Measurements from ENCODE around the gene OSMR.

The OSMR gene

GRCh38 chr5:38845526-38846378 is at the start of gene OSMR:
Gene OSMR, plus strand, starts transcription at chr5:38846012. Its CDS starts 23,033 bp downstream, at chr5:38869045.
- no peak for TF ChIP-seq JUND (IDR thresholded peaks at IDR 0.05; ENCODE audit: low read depth)
- peak; percentile 97 to 98 for DNase-seq (ENCODE audit: low read depth in 1 of 2, low spot score in 1 of 2)
- in situ Hi-C loops (cut with HindIII; ENCODE audit: low pct_unique_long_range_greater_than_20kb, low sequenced_read_pairs): no loop called here

DNA sequence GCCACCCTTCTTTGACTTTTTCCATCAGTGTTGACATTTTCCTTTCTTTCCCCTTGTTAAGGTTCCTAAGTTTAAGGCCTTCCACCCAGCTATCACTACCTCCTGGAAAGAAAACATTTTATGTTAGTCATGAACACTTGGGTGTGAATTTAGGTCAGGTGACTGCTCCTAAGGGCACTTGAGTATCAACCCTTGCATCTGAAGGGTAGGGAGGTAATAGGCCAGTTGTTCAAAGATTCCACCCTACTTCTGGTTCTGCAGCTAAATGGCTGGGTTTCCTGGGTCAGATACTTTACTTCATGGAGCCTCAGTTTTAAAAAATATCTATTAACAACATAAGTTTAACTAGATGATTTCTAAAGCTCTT is 49.1 kb upstream of the OSMR start:
- TF ChIP-seq JUND (IDR thresholded peaks at IDR 0.05; ENCODE audit: low read depth): no peak
- in situ Hi-C loops (cut with HindIII; ENCODE audit: low pct_unique_long_range_greater_than_20kb, low sequenced_read_pairs): no loop called here
- no peak for DNase-seq (ENCODE audit: low read depth in 1 of 2, low spot score in 1 of 2)

DNA sequence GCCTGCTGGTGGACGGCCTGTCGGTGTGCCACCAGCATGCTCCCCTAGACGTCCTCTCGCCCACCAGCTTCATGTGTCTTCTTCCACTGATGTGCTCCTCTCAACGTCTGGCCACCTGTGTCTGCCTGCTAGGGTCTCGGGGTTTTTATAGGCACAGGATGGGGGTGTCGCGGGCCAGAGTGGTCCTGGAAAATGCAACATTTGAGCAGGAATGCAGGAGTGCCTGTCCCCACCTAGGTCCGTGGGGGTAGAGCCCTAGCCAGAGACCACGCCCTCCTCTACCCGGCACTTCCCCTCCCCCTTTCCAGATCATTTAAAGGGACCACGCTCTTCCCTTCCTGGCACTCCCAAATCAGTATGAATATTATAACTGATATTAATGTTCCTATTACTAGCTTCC is 48.0 kb upstream of the OSMR start:
- no peak for DNase-seq (ENCODE audit: low read depth in 1 of 2, low spot score in 1 of 2)

GRCh38 chr5:38799556-38800377 is 46.0 kb upstream of the OSMR start:
- DNase-seq (ENCODE audit: low read depth in 1 of 2, low spot score in 1 of 2): no peak
- in situ Hi-C loops (cut with HindIII; ENCODE audit: low pct_unique_long_range_greater_than_20kb, low sequenced_read_pairs): no loop called here
- no peak for TF ChIP-seq JUND (IDR thresholded peaks at IDR 0.05; ENCODE audit: low read depth)

More for the DNA sequence above, 48.0 kb upstream of the OSMR start:
- in situ Hi-C loops (cut with HindIII; ENCODE audit: low pct_unique_long_range_greater_than_20kb, low sequenced_read_pairs): no loop called here
- TF ChIP-seq JUND (IDR thresholded peaks at IDR 0.05; ENCODE audit: low read depth): no peak

GRCh38 chr5:38800515-38800914 is 45.3 kb upstream of the OSMR start:
- no peak for TF ChIP-seq JUND (IDR thresholded peaks at IDR 0.05; ENCODE audit: low read depth)
- in situ Hi-C loops (cut with HindIII; ENCODE audit: low pct_unique_long_range_greater_than_20kb, low sequenced_read_pairs): no loop called here
- no peak for DNase-seq (ENCODE audit: low read depth in 1 of 2, low spot score in 1 of 2)

- no peak for DNase-seq (ENCODE audit: low read depth in 1 of 2, low spot score in 1 of 2)
- in situ Hi-C loops (cut with HindIII; ENCODE audit: low pct_unique_long_range_greater_than_20kb, low sequenced_read_pairs): no loop called here
- TF ChIP-seq JUND (IDR thresholded peaks at IDR 0.05; ENCODE audit: low read depth): no peak
Measured at GRCh38 chr5:38802125-38802524, 43.7 kb upstream of the OSMR start.

DNA sequence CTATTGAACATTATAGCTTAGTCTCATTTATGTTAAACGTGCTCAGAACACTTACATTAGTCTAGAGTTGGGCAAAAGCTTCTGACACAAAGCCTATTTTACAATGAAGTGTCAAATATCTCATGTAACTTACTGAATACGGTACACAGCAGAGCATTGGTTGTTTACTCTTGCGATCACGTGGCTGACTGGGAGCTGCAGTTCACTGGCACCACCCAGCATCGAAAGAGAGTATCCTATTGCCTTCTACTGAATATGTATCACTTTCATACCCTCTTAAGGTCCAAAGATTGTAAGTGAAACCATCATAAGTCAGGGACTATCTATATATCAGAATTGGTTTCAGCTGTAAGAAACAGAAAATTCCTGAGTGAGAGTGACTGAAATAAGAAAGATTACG is 42.6 kb upstream of the OSMR start:
- DNase-seq (ENCODE audit: low read depth in 1 of 2, low spot score in 1 of 2): no peak
- in situ Hi-C loops (cut with HindIII; ENCODE audit: low pct_unique_long_range_greater_than_20kb, low sequenced_read_pairs): no loop called here
- TF ChIP-seq JUND (IDR thresholded peaks at IDR 0.05; ENCODE audit: low read depth): no peak

DNA sequence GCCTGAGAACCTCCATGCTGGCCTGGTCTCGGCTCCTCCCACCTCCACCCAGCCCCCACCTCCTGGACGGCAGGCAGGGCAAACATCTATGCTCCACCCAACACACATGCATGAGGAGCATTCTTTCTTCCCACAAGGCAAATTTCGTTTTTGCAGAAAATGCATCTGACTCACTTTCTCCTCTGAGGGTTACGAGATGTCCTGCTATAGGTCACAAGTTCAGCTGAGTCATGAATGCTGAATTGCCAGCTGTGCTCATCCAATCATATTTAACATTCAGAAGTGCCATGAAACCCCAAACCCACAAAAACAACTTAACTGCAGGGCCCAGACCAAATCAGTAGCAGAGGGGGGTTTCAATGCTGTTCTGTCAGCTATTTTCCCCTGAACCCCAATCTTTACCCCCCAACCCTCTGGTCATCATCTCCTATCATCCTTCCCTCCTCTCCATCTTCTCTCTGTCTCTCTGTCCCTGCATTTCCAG is 39.0 kb upstream of the OSMR start:
- no peak for DNase-seq (ENCODE audit: low read depth in 1 of 2, low spot score in 1 of 2)
- TF ChIP-seq JUND (IDR thresholded peaks at IDR 0.05; ENCODE audit: low read depth): no peak
- in situ Hi-C loops (cut with HindIII; ENCODE audit: low pct_unique_long_range_greater_than_20kb, low sequenced_read_pairs): no loop called here

GRCh38 chr5:38807570-38808483 is 38.0 kb upstream of the OSMR start:
- no peak for DNase-seq (ENCODE audit: low read depth in 1 of 2, low spot score in 1 of 2)
- in situ Hi-C loops (cut with HindIII; ENCODE audit: low pct_unique_long_range_greater_than_20kb, low sequenced_read_pairs): no loop called here
- no peak for TF ChIP-seq JUND (IDR thresholded peaks at IDR 0.05; ENCODE audit: low read depth)

DNA sequence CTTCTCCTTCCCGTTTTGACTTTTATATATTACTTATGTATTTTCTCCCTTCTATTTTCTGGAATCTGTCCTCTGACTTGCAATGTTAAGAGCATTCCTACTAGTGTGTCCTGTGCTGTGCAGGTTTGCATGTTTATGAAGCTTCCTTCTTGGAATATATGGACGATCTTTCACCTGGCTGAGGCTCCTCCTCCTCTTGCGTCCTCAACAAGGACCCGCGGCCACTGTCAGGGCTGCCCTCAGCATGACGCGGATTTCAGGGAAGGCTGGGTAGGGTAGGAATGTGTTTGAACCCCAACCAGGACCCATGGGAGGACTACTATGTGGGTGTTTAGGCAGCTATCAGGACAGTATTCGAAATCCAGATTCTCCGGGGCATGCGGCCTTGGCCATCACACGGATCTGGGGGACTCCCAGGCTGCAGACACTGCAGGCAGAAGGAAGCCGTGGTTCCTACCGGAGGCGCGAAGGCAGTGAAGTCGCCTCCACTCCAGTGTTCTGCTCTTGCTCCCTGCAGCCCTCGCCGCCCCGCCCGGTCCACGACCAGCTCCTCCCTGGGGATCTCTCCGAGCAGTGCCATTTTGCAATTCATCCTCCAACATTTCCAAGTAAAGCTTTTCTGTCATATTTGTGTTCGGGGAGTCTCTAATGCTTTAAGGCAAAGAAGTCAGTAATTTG is 37.0 kb upstream of the OSMR start:
- DNase-seq (ENCODE audit: low read depth in 1 of 2, low spot score in 1 of 2): no peak
- no peak for TF ChIP-seq JUND (IDR thresholded peaks at IDR 0.05; ENCODE audit: low read depth)
- in situ Hi-C loops (cut with HindIII; ENCODE audit: low pct_unique_long_range_greater_than_20kb, low sequenced_read_pairs): no loop called here

- DNase-seq (ENCODE audit: low read depth in 1 of 2, low spot score in 1 of 2): peak; percentile 76 to 86
- TF ChIP-seq JUND (IDR thresholded peaks at IDR 0.05; ENCODE audit: low read depth): no peak
- in situ Hi-C loops (cut with HindIII; ENCODE audit: low pct_unique_long_range_greater_than_20kb, low sequenced_read_pairs): no loop called here
Measured at GRCh38 chr5:38809388-38810359, 36.1 kb upstream of the OSMR start.

Data from T47D (cell line).